ENCODE data around the gene ATP10A. TPM values are rescaled to one million over a fixed set of nuclear protein-coding genes. Genes with fewer than 3 reads are reported as not detected.

ATP10A gene
- total RNA-seq, 4 donors from 2014 or later: 1.4 to 10.0 (median 3.6) TPM

DNA sequence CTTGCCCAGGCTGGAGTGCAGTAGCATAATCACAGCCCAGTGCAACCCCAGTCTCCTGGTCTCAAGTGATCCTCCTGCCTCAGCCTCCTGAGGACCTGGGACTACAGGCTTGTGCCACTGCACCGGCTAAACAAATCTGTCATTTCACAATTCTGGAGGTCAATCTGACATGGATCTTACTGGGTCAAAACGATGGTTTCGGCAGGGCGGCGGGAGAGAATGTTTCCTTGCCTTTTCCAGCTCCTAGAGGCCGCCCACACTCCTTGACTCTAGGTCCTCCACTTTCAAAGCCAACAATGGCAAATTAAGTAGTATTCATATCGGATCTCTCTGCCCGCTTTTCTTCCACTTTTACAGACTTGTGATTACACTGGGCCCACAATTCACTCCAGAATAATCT is 14.8 kb downstream of the ATP10A start:
- WGBS, 2 donors (ENCODE audit: low coverage in 1 of 2): 97 to 100% methylated on average over 1 to 8 of the region's 8 CpGs
- H3K4me1 ChIP-seq: peaks cover 7 to 32% (median 18%) of the 10 kb centered on the region in 4 donors

DNA sequence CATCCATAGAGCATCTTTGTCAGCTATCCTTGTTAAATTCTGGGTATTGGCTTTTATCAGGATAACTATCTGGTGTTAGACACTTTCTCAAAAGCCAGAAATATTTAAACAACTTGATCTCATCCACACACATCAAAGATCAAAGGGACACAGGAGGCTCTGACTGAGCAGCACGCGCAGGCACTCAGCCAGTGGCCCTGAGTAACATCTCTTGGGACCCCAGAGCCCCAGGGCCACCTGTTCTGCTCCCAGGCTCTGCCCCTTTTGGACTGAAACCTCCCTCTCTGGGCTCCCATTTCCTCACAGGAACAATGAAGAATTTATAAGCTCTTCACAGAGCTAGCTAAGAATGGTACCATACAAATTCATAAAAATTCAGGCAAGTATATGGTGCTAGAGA is 16.1 kb downstream of the ATP10A start:
- H3K27me3 ChIP-seq: no peaks in the 10 kb centered on the region

More for the DNA sequence above, 14.8 kb downstream of the ATP10A start:
- H3K27ac ChIP-seq: peak overlapping the region; percentile 83 to 93 (median 86)
- H3K36me3 ChIP-seq: no peaks in the 10 kb centered on the region
- H3K9me3 ChIP-seq: no peaks in the 10 kb centered on the region
- TF ChIP-seq POLR2AphosphoS5 (IDR thresholded peaks at IDR 0.05) (no peak), EP300 (IDR thresholded peaks at IDR 0.05; ENCODE audit: low read depth) (no peak), POLR2A (IDR thresholded peaks at IDR 0.05) (no peak)
- TF ChIP-seq, protein P1, sequence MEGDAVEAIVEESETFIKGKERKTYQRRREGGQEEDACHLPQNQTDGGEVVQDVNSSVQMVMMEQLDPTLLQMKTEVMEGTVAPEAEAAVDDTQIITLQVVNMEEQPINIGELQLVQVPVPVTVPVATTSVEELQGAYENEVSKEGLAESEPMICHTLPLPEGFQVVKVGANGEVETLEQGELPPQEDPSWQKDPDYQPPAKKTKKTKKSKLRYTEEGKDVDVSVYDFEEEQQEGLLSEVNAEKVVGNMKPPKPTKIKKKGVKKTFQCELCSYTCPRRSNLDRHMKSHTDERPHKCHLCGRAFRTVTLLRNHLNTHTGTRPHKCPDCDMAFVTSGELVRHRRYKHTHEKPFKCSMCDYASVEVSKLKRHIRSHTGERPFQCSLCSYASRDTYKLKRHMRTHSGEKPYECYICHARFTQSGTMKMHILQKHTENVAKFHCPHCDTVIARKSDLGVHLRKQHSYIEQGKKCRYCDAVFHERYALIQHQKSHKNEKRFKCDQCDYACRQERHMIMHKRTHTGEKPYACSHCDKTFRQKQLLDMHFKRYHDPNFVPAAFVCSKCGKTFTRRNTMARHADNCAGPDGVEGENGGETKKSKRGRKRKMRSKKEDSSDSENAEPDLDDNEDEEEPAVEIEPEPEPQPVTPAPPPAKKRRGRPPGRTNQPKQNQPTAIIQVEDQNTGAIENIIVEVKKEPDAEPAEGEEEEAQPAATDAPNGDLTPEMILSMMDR (IDR thresholded peaks at IDR 0.05): no peak
- H3K4me3 ChIP-seq: no peak overlapping the region
- H3K27me3 ChIP-seq: no peaks in the 10 kb centered on the region
- intact Hi-C loops (cut with DNase I; ENCODE audit: low total_unique reads): no loop called here
- no peak for DNase-seq
- in situ Hi-C loops (cut with MboI; ENCODE audit: low pct_ligation_motif_present in 1 of 4, low pct_unique_long_range_greater_than_20kb in 1 of 4, low sequenced_read_pairs in 3 of 4): no loop called here

DNA sequence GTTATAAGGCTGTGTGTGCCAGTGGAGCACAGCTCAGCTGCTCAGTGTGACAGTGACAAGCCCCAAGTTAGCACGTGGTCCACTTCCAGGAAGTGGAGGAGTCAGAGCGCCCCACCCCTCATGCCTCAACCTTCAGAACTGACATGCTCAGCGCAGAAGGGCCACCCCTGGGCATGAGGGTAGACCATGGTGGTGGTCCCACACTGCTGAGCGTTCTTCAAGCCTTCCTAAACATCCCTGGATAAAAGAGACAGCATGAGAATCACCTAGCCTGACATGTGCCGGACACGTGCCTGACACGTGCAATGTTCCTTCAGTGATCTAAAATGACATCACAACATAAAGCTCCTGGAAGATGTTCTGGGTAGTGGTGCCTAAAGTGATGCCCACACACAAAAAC is 16.8 kb downstream of the ATP10A start:
- no peak for DNase-seq
- intact Hi-C loops (cut with DNase I; ENCODE audit: low total_unique reads): no loop called here
- WGBS, 2 donors (ENCODE audit: low coverage in 1 of 2): 70 to 80% methylated on average over 5 to 7 of the region's 7 CpGs
- H3K27ac ChIP-seq: no peak overlapping the region
- no peaks in the 10 kb centered on the region for H3K9me3 ChIP-seq
- TF ChIP-seq POLR2AphosphoS5 (IDR thresholded peaks at IDR 0.05): no peak
- TF ChIP-seq POLR2A (IDR thresholded peaks at IDR 0.05): no peak
- TF ChIP-seq EP300 (IDR thresholded peaks at IDR 0.05; ENCODE audit: low read depth): no peak
- TF ChIP-seq, protein P1 (IDR thresholded peaks at IDR 0.05): no peak
- no peaks in the 10 kb centered on the region for H3K27me3 ChIP-seq
- peaks cover 7 to 23% (median 15%) of the 10 kb centered on the region in 4 donors for H3K4me1 ChIP-seq
- in situ Hi-C loops (cut with MboI; ENCODE audit: low pct_ligation_motif_present in 1 of 4, low pct_unique_long_range_greater_than_20kb in 1 of 4, low sequenced_read_pairs in 3 of 4): no loop called here
- H3K4me3 ChIP-seq: no peak overlapping the region
- no peaks in the 10 kb centered on the region for H3K36me3 ChIP-seq

More for the DNA sequence above, 16.1 kb downstream of the ATP10A start:
- intact Hi-C loops (cut with DNase I; ENCODE audit: low total_unique reads): no loop called here
- H3K36me3 ChIP-seq: no peaks in the 10 kb centered on the region
- WGBS, 2 donors (ENCODE audit: low coverage in 1 of 2): 61% methylated on average over 2 of the region's 2 CpGs; no CpG with 5 or more reads in 1 of the 2 donors
- H3K4me1 ChIP-seq: peaks cover 7 to 23% (median 15%) of the 10 kb centered on the region in 4 donors
- no peak overlapping the region for H3K27ac ChIP-seq
- DNase-seq: no peak
- no peak overlapping the region for H3K4me3 ChIP-seq
- TF ChIP-seq EP300 (IDR thresholded peaks at IDR 0.05; ENCODE audit: low read depth): no peak
- no peak for TF ChIP-seq POLR2AphosphoS5 (IDR thresholded peaks at IDR 0.05)
- TF ChIP-seq POLR2A (IDR thresholded peaks at IDR 0.05): no peak
- TF ChIP-seq, protein P1 (IDR thresholded peaks at IDR 0.05): no peak
- in situ Hi-C loops (cut with MboI; ENCODE audit: low pct_ligation_motif_present in 1 of 4, low pct_unique_long_range_greater_than_20kb in 1 of 4, low sequenced_read_pairs in 3 of 4): no loop called here
- H3K9me3 ChIP-seq: no peaks in the 10 kb centered on the region

DNA sequence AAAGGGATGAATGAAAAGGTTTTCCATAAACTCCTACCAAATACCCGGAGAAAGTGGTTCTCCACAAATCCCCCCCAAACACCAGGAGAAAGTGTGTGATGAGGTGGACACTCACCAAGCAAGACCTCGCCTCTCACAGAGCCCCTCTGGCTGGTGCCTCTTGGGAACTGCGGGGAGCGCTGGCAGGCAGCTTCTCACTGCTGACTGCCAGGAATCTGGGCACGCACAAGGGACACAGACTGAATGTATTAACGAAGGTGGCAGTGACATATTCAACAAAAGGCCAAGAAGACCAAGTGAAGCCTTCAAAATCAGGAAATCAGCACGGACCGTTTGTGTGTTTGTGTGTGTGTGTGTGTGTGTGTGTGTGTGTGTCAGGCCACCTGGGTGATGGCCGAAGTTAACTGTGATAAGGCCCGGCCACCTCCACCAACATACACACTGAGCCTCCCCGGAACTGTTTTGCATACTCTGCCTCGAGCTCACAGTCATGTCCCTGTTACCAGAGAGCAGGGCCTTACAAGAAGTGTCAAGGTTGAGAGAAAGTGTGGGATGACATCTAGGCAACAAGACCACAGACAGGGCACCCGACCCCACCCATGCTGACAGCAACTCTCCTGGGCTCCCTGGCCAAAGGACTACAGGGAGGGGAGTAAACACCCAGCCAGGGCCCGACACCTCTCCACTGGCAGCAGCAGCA is 18.0 kb downstream of the ATP10A start:
- in situ Hi-C loops (cut with MboI; ENCODE audit: low pct_ligation_motif_present in 1 of 4, low pct_unique_long_range_greater_than_20kb in 1 of 4, low sequenced_read_pairs in 3 of 4) (no loop called here), intact Hi-C loops (cut with DNase I; ENCODE audit: low total_unique reads) (no loop called here)
- no peak for TF ChIP-seq EP300 (IDR thresholded peaks at IDR 0.05; ENCODE audit: low read depth)
- DNase-seq: no peak
- no peaks in the 10 kb centered on the region for H3K27me3 ChIP-seq
- 69% methylated on average over 13 of the region's 14 CpGs; no CpG with 5 or more reads in 1 of the 2 donors for WGBS, 2 donors (ENCODE audit: low coverage in 1 of 2)
- H3K9me3 ChIP-seq: no peaks in the 10 kb centered on the region
- H3K4me1 ChIP-seq: peaks cover 7 to 16% (median 11%) of the 10 kb centered on the region in 4 donors
- H3K4me3 ChIP-seq: no peak overlapping the region
- H3K27ac ChIP-seq: no peak overlapping the region
- no peaks in the 10 kb centered on the region for H3K36me3 ChIP-seq
